ENCODE measurements around the gene ACLY.

GRCh38 chr17:41907633-41908539 is 10.9 kb downstream of the ACLY start:
- no peak for TF ChIP-seq CTCF (IDR thresholded peaks at IDR 0.05)
- TF ChIP-seq POLR2A (IDR thresholded peaks at IDR 0.05): no peak

Measured in heart left ventricle (tissue), 13 donors.